Large intestine (tissue), 3 donors: ENCODE results near the gene INHA. TPM values are rescaled to one million over a fixed set of nuclear protein-coding genes. Genes with fewer than 3 reads are reported as not detected.

Source experiments
- DNase-seq, 2 donors: peaks; one replicate each; pipeline versions ENCODE4 v3.0.0 to v3.0.0-alpha.2; 2013
- H3K27ac ChIP-seq: one replicate; pipeline ENCODE4 v1.5.1; 2013; ENCODE audit warnings: low read length
- H3K27me3 ChIP-seq: 2 replicates; pipeline ENCODE4 v1.6.1; 2013; ENCODE audit warnings: low read length; ENCODE audit not compliant: control insufficient read depth, insufficient read depth
- H3K36me3 ChIP-seq: 2 replicates; pipeline ENCODE4 v1.6.1; 2013; ENCODE audit warnings: low read length; ENCODE audit not compliant: control insufficient read depth, insufficient read depth
- H3K4me1 ChIP-seq: one replicate; pipeline ENCODE4 v1.6.1; 2013; ENCODE audit warnings: low read length; ENCODE audit not compliant: control insufficient read depth, insufficient read depth
- H3K4me3 ChIP-seq: one replicate; pipeline ENCODE4 v1.5.1; 2013; ENCODE audit warnings: low read length
- H3K9me3 ChIP-seq: one replicate; pipeline ENCODE4 v1.6.1; 2013; ENCODE audit warnings: mild to moderate bottlenecking, low read depth, low read length, moderate library complexity; ENCODE audit not compliant: control insufficient read depth
- WGBS: methylation state at CpG from one replicate; pipeline ENCODE4 v1.1.5; 2013; ENCODE audit warnings: low lambda C conversion rate; ENCODE audit not compliant: insufficient coverage; 5-methylcytosine and 5-hydroxymethylcytosine counted together
- polyA plus RNA-seq: library from polyadenylated mRNA; unstranded; fragments of 120-200 nt; gene quantifications from one replicate; pipeline ENCODE4 v1.2.1, GENCODE V29; 2013

Gene INHA
- polyA plus RNA-seq, 1 donor = 1.2 TPM

DNA sequence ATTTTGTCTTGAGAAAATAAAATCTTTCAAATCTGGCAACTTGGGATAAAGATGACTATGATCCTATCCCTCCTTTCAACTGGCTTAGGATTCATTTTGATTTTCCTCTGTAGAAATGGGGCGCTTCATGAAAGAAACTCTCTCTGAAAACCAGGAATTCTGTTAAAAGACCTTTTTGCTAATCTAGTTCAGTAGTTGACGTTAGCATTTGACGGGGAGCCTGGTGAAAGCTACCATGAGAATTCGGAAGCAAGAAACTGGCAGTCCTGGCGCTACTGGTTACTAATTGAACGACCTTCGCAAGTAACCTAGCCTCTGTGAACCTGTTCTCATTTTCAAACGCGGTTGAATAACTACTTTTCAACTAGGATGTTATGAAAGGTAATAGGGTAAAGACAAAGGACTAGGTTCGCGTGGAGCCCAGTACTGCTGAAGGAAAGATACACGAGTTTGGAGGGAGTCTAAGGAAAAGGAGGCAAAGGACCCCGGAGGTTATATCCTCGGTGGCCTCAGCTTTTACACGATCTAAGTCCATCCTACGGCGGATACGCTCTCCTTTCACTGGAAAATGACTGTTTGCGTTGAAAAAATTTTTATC, 24.9 kb downstream of the INHA start:
- no peak for DNase-seq

DNA sequence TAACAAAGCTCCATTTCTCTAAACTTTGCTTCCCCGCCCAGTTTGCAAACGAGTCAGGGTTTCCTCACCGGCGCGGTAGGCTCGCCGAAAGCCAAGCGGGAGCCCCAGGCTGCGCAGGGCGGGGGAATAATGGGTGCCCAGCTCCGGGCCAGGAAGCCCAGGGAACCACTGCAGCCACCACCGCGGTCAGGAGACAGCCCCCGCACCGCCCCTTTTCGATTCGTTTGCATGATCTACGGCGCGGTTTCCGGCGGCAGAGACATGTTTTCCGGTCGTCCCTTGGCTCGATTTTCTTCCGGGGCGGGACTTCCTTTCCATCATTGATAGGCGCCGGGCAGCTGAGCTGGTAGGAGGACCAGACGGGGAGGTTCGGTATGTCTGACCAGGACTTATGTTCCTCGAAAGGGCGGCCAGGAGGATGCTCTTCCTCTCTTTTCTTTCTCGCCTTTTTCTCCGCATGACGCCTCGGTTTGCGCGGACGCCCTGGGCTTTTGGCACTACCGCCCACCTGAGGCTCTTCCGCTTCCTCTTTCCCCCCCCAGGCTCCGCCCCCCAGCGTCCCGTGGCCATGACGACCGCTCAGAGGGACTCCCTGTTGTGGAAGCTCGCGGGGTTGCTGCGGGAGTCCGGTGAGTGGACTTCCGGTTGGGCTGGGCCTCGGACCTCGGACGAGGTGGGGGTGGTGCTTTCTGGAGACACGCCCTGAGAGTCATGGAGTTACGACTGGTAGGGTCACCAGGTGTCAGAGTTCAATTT, 25.6 kb downstream of the INHA start, which contains the start of gene STK11IP:
Gene STK11IP, plus strand, starts transcription at position 306 of the 756 bp plus-strand sequence. Its CDS starts 263 bp downstream, at position 569.
- no peaks in the 10 kb centered on the region for H3K9me3 ChIP-seq
- peaks cover 14% of the 10 kb centered on the region for H3K4me1 ChIP-seq
- WGBS = no CpG with 5 or more reads among the region's 57 CpGs
- no peaks in the 10 kb centered on the region for H3K27me3 ChIP-seq
- peak within 1 kb of the TSS; percentile 94 for H3K27ac ChIP-seq
- H3K4me3 ChIP-seq = peak within 1 kb of the TSS; percentile 67
- peaks cover 13% of the 10 kb centered on the region for H3K36me3 ChIP-seq
- DNase-seq = peak; percentile 98 to 99

More for the DNA sequence above, 24.9 kb downstream of the INHA start:
- Histone ChIP-seq H3K4me3 (peak overlapping the region; percentile 67), H3K27me3 (no peaks in the 10 kb centered on the region), H3K9me3 (no peaks in the 10 kb centered on the region), H3K4me1 (peaks cover 14% of the 10 kb centered on the region), H3K36me3 (peaks cover 6% of the 10 kb centered on the region), H3K27ac (peak overlapping the region; percentile 94)
- WGBS = 17% methylated on average over 6 of the region's 19 CpGs

DNA sequence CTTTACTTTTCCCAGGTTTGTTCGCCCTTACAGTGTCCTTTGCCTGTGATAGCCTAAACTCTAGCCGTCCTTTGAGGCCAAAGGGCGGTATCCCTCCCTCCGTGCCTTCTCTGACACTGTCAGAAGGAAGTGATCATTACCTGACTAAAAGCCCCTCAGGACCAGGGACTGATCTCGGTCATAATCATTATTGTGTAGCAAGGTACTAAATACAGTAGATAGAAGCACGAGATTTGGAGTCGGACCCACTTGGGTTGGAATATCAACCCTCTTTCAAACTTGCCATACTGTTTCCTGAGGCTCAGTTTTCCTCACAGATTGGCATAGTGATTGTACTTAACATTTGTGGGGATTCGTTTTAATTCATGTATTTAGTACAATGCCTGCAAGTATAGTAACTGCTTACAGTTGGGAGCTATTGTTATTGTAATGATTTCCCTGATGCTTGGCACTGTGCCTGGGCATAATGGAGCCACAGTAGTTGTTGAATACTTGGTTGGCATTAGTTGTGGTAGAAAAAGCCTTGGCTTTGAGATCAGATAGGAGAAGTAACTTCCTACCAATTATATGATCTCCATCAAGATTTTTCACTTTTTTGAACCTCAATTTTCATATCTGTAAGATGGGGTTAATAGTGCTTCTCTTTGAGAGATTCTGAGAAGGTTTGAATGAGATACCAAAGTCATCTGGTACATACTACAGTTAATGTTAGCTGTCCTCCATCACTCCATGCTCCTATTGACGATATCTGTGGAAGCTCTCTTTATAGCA, 26.4 kb downstream of the INHA start:
- Histone ChIP-seq H3K4me1 (peaks cover 14% of the 10 kb centered on the region), H3K4me3 (peak overlapping the region; percentile 67), H3K27me3 (no peaks in the 10 kb centered on the region), H3K9me3 (no peaks in the 10 kb centered on the region), H3K36me3 (peaks cover 16% of the 10 kb centered on the region), H3K27ac (peak overlapping the region; percentile 94)
- 29% methylated on average over 4 of the region's 9 CpGs for WGBS
- no peak for DNase-seq

DNA sequence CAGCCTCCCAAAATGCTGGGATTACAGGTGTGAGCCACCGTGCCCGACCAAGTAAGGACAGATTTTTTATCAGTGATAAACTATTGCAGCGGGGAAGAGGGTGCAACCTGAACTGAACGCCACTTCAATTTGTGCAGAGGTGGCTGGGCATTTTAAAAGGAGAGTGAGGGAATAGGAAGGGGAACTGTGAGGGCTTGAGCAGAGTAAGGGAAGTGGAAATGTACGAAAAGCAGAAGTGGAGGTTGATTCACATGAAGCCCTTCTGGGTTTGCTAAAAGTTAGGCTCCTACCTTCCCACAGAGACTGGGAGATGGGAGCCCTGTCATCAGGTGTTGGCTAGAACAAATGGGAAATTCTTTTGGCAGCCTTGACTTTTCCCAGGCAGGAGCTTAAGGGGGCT, 31.7 kb downstream of the INHA start:
- no peaks in the 10 kb centered on the region for H3K9me3 ChIP-seq
- peaks cover 57% of the 10 kb centered on the region for H3K36me3 ChIP-seq
- H3K4me3 ChIP-seq = no peak overlapping the region
- 100% methylated on average over 2 of the region's 5 CpGs for WGBS
- H3K27ac ChIP-seq = no peak overlapping the region
- H3K4me1 ChIP-seq = no peaks in the 10 kb centered on the region
- no peaks in the 10 kb centered on the region for H3K27me3 ChIP-seq
- no peak for DNase-seq

DNA sequence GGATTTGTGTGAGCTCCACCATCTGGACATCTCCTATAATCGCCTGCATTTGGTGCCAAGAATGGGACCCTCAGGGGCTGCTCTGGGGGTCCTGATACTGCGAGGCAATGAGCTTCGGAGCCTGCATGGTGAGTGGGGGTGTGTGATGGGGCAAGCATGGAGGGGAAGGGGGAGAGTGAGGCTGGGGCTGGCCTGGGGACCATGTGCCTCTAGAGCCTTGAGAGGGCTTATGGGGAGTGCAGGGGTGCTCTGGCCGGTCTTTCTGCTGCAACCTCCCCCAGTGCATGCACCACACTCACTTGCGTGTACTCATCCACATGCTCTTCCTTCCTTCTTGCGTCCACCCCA, 33.5 kb downstream of the INHA start:
- no CpG with 5 or more reads among the region's 6 CpGs for WGBS
- H3K4me3 ChIP-seq = no peak overlapping the region
- DNase-seq = no peak
- no peaks in the 10 kb centered on the region for H3K4me1 ChIP-seq
- peaks cover 63% of the 10 kb centered on the region for H3K36me3 ChIP-seq
- H3K9me3 ChIP-seq = no peaks in the 10 kb centered on the region
- H3K27me3 ChIP-seq = no peaks in the 10 kb centered on the region
- H3K27ac ChIP-seq = no peak overlapping the region

DNA sequence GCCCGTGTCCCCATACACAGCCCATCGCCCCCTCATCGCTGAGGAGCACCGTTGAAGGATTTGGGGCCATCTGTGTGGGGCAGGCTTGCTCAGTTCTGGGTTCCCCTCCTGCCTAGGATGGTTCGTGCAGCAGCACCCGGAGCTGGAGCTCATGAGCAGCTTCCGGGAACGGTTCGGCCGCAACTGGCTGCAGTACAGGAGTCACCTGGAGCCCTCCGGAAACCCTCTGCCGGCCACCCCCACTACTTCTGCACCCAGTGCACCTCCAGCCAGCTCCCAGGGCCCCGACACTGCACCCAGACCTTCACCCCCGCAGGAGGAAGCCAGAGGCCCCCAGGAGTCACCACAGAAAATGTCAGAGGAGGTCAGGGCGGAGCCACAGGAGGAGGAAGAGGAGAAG, 35.8 kb downstream of the INHA start:
- DNase-seq = no peak
- no peaks in the 10 kb centered on the region for H3K4me1 ChIP-seq
- 100% methylated on average over 1 of the region's 15 CpGs for WGBS
- H3K9me3 ChIP-seq = no peaks in the 10 kb centered on the region
- H3K4me3 ChIP-seq = no peak overlapping the region
- peaks cover 65% of the 10 kb centered on the region for H3K36me3 ChIP-seq
- H3K27ac ChIP-seq = no peak overlapping the region
- H3K27me3 ChIP-seq = no peaks in the 10 kb centered on the region

DNA sequence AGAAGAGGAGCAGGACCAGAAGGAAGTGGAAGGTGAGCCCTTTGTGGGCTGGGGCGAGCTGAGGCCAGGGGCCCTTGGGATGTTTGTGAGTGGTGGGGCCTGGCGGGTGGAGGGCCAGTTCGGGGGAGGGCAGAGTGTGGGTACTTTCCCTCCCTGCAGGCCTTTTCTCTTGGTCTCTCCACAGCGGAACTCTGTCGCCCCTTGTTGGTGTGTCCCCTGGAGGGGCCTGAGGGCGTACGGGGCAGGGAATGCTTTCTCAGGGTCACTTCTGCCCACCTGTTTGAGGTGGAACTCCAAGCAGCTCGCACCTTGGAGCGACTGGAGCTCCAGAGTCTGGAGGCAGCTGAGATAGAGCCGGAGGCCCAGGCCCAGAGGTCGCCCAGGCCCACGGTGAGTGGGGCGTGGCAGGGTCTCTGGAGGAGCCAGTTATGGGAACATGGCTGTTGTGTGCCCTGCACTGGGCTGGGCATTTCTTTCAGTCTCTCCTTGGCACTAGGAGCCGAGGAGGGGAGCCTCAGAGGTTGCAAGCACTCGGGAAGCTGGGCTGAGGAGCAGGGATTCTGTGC, 36.4 kb downstream of the INHA start:
- Histone ChIP-seq H3K27me3 (no peaks in the 10 kb centered on the region), H3K4me1 (no peaks in the 10 kb centered on the region), H3K9me3 (no peaks in the 10 kb centered on the region), H3K36me3 (peaks cover 63% of the 10 kb centered on the region), H3K27ac (no peak overlapping the region), H3K4me3 (no peak overlapping the region)
- whole genome bisulfite sequencing = no CpG with 5 or more reads among the region's 15 CpGs
- DNase-seq = no peak

DNA sequence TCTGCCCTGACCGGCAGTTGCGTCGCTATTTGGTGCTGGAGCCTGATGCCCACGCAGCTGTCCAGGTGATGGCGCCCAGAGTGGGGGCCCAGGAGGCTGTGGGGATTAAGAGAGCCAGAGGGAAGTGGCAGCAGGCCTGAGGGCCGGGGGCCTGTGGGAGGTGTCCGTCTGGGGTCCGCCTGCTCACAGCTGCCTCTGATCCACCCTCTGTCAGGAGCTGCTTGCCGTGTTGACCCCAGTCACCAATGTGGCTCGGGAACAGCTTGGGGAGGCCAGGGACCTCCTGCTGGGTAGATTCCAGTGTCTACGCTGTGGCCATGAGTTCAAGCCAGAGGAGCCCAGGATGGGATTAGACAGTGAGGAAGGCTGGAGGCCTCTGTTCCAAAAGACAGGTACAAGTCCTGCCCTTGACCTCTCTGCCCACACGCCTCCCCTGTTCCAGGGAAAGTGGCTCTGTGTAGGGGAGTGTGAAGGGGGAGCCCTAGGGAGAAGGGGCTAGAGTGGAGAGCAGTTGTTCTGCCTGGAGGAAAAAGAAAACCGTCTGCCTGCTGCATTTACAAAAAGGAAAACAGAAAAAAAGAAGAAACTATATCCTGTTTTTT, 37.1 kb downstream of the INHA start:
- no peaks in the 10 kb centered on the region for H3K4me1 ChIP-seq
- no peak for DNase-seq
- no peaks in the 10 kb centered on the region for H3K27me3 ChIP-seq
- peaks cover 65% of the 10 kb centered on the region for H3K36me3 ChIP-seq
- H3K9me3 ChIP-seq = no peaks in the 10 kb centered on the region
- 100% methylated on average over 1 of the region's 13 CpGs for WGBS
- no peak overlapping the region for H3K27ac ChIP-seq
- no peak overlapping the region for H3K4me3 ChIP-seq

DNA sequence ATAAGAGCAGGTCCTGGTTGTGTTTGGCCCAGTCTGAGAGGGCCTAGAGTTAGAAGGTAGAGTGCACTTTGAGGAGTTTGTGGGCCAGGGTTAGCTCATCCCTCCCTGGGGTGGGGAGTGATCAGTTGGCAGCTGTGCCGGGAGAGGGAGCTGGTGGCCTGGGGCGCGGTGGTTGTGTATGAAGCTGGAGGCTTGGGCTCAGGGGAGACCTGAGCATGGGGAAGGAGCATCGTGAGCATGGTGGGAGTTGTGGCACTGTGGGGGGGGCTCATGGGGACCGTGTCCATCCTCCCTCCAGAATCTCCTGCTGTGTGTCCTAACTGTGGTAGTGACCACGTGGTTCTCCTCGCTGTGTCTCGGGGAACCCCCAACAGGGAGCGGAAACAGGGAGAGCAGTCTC, 39.2 kb downstream of the INHA start:
- H3K4me3 ChIP-seq = no peak overlapping the region
- H3K4me1 ChIP-seq = no peaks in the 10 kb centered on the region
- H3K9me3 ChIP-seq = no peaks in the 10 kb centered on the region
- H3K27ac ChIP-seq = no peak overlapping the region
- no peak for DNase-seq
- H3K36me3 ChIP-seq = peaks cover 66% of the 10 kb centered on the region
- no CpG with 5 or more reads among the region's 9 CpGs for WGBS
- H3K27me3 ChIP-seq = no peaks in the 10 kb centered on the region
